ENCODE data around the gene TXNL4A. TPM values are rescaled to one million over a fixed set of nuclear protein-coding genes. Genes with fewer than 3 reads are reported as not detected.

TXNL4A gene
- total RNA-seq, 1 donor from 2014 or later: 92.0 TPM

DNA sequence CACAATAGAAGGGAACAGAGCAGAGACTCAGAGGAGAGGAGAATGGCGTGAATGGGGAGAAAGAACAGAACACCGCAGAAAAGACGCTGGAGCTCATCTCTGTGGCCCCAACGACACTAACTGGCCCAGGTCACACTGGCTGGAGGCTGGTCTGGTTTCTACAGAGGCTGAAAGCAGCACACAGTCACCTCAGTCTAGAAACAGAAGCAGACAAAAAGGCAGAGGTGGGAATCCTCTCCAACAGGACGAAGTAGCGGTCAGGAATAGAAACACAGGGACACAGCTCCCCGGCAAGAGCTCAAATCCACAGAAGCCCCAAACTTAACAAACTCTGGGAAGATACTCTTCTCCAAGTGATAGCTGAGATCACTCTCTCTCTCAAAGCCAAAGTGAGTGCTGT is 46.2 kb downstream of the TXNL4A start:
- no peak for DNase-seq
- peaks cover 82% of the 10 kb centered on the region for H3K4me1 ChIP-seq
- peaks cover 36% of the 10 kb centered on the region for H3K36me3 ChIP-seq

DNA sequence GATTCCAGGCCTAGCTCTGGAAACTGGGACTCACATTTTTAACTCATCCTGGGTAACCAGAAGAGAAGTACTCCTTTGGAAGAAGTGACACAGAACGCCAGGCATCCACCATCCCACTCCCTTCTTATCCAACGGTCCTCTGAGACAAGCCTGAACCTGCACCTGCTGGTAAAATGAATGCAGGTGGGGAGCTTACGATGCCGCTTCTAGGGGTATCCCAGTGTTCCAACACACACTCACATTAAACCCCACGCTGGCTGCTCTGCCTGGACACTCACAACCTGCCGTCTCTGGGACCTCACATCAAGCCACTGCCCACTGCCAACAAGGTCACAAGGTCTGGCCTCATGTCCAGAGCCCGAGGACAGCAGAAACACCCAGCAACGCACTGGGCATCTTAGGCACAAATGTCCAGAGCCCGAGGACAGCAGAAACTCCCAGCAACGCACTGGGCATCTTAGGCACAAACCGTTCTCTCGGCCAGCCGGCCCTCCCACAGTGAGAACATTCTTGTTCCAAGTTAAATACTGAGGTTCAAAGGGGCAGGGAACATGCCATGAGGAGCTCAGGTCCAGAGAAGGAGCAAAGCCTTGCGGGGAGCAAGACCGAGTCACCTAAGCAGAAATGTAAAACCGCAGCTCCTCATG is 46.8 kb downstream of the TXNL4A start:
- H3K4me1 ChIP-seq: peaks cover 76% of the 10 kb centered on the region
- H3K36me3 ChIP-seq: peaks cover 41% of the 10 kb centered on the region

More for the DNA sequence above, 46.2 kb downstream of the TXNL4A start:
- no peak overlapping the region for H3K4me3 ChIP-seq
- no peak for TF ChIP-seq CTCF (IDR thresholded peaks at IDR 0.05; ENCODE audit: borderline replicate concordance)
- peak overlapping the region; percentile 31 for H3K27ac ChIP-seq (replicated peaks)
- H3K27me3 ChIP-seq (ENCODE audit: low read depth): no peaks in the 10 kb centered on the region
- intact Hi-C loops (cut with micrococcal nuclease): no loop called here
- H3K9me3 ChIP-seq (replicated peaks): no peaks in the 10 kb centered on the region

GRCh38 chr18:79940814-79941472 is 47.4 kb downstream of the TXNL4A start:
- H3K9me3 ChIP-seq (replicated peaks): no peaks in the 10 kb centered on the region
- peaks cover 43% of the 10 kb centered on the region for H3K36me3 ChIP-seq
- no peaks in the 10 kb centered on the region for H3K27me3 ChIP-seq (ENCODE audit: low read depth)
- DNase-seq: no peak
- H3K4me1 ChIP-seq: peaks cover 69% of the 10 kb centered on the region
- no peak overlapping the region for H3K4me3 ChIP-seq
- no peak overlapping the region for H3K27ac ChIP-seq (replicated peaks)
- TF ChIP-seq CTCF (IDR thresholded peaks at IDR 0.05; ENCODE audit: borderline replicate concordance): no peak
- intact Hi-C loops (cut with micrococcal nuclease): no loop called here

More for the DNA sequence above, 46.8 kb downstream of the TXNL4A start:
- Histone ChIP-seq H3K27ac (replicated peaks) (no peak overlapping the region), H3K9me3 (replicated peaks) (no peaks in the 10 kb centered on the region), H3K27me3 (ENCODE audit: low read depth) (no peaks in the 10 kb centered on the region), H3K4me3 (no peak overlapping the region)
- no peak for TF ChIP-seq CTCF (IDR thresholded peaks at IDR 0.05; ENCODE audit: borderline replicate concordance)
- DNase-seq: no peak
- intact Hi-C loops (cut with micrococcal nuclease): no loop called here

DNA sequence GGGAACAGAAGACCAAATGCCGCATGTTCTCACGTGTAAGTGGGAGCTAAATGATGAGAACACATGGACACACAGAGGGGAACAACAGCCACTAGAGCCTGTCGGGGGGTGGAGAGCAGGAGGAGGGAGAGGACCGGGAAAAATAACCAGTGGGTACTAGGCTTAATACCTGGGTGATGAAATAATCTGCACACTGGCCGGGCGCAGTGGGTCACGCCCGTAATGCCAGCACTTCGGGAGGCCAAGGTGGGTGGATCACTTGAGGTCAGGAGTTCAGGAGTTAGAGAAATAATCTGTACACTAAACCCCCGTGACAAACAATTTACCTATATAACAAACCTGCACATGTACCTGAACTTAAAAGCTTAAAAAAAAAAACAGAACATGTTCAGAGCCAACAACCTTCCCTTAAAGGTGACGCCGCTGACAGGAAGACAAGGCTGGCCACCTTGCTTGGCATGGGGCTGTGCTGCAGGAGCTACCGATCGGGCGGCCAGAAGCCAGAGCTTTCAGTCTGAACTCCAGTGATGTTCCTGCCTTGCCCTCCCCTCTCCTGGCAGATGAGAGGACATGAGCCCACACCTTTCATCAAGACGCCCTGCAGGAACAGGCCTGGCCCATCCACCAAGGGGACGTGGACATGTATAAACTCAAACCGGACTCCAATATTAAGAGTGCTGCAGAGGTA is 48.1 kb downstream of the TXNL4A start:
- Histone ChIP-seq H3K4me3 (no peak overlapping the region), H3K9me3 (replicated peaks) (no peaks in the 10 kb centered on the region), H3K27ac (replicated peaks) (no peak overlapping the region), H3K36me3 (peaks cover 48% of the 10 kb centered on the region), H3K27me3 (ENCODE audit: low read depth) (no peaks in the 10 kb centered on the region), H3K4me1 (peaks cover 69% of the 10 kb centered on the region)
- no peak for DNase-seq
- no peak for TF ChIP-seq CTCF (IDR thresholded peaks at IDR 0.05; ENCODE audit: borderline replicate concordance)
- intact Hi-C loops (cut with micrococcal nuclease): no loop called here

DNA sequence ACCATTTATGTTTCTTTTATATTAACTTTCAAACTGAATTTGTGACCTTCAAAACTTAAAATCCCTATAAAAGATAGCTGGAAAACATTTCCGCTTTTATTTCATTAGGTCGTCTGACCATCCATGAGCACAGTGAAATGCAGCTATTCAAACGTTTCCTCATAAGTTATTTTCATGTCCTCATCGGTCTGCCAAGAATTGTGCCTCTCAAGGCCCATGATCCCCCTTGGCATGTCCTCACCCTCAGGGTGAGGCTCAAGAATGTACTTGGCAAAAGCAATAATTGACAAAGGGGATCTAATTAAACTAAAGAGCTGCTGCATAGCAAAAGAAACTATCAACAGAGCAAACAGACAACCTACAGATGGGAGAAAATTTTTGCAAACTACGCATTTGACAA is 49.3 kb downstream of the TXNL4A start:
- intact Hi-C loops (cut with micrococcal nuclease): no loop called here
- Histone ChIP-seq H3K27ac (replicated peaks) (no peak overlapping the region), H3K4me3 (no peak overlapping the region), H3K9me3 (replicated peaks) (no peaks in the 10 kb centered on the region), H3K27me3 (ENCODE audit: low read depth) (no peaks in the 10 kb centered on the region), H3K36me3 (peaks cover 54% of the 10 kb centered on the region), H3K4me1 (peaks cover 69% of the 10 kb centered on the region)
- no peak for DNase-seq
- no peak for TF ChIP-seq CTCF (IDR thresholded peaks at IDR 0.05; ENCODE audit: borderline replicate concordance)

All from left ventricle myocardium inferior (tissue), 1 donor.